IPS-NIHi7 (cell line): ENCODE data around the gene RIPOR3.
"Not testable (repeated sequence)": the region's sequence is repeated elsewhere in the genome, so short reads cannot be mapped to it uniquely, and the experiment has no call there.

ENCODE experiments used
- DNase-seq: peaks from one replicate; pipeline ENCODE4 v3.0.0; 2012; ENCODE audit warnings: mixed read lengths; ENCODE audit errors: extremely low spot score

RIPOR3 gene

GRCh38 chr20:50634191-50634590 is 57.2 kb downstream of the RIPOR3 start:
- DNase-seq = peak; percentile 7

GRCh38 chr20:50633361-50633760 is 58.0 kb downstream of the RIPOR3 start:
- DNase-seq = peak; percentile 7

GRCh38 chr20:50632701-50633100 is 58.6 kb downstream of the RIPOR3 start:
- DNase-seq = no peak

GRCh38 chr20:50632236-50632635 is 59.1 kb downstream of the RIPOR3 start:
- no peak for DNase-seq

- no peak for DNase-seq
Measured at GRCh38 chr20:50630578-50631263, 60.6 kb downstream of the RIPOR3 start.

GRCh38 chr20:50629670-50630045 is 61.7 kb downstream of the RIPOR3 start:
- no peak for DNase-seq

GRCh38 chr20:50628853-50629669 is 62.3 kb downstream of the RIPOR3 start:
- peak; percentile 16 for DNase-seq

- peak; percentile 7 for DNase-seq
Measured at GRCh38 chr20:50628332-50628731, 63.0 kb downstream of the RIPOR3 start.

- DNase-seq = no peak
Measured at GRCh38 chr20:50627747-50628146, 63.6 kb downstream of the RIPOR3 start.

GRCh38 chr20:50625986-50626677 is 65.2 kb downstream of the RIPOR3 start:
- peak; percentile 91 for DNase-seq

- no peak for DNase-seq
Measured at GRCh38 chr20:50624351-50625016, 66.9 kb downstream of the RIPOR3 start.

- DNase-seq = no peak
Measured at GRCh38 chr20:50621068-50621665, 70.2 kb downstream of the RIPOR3 start.

- not testable (repeated sequence) for DNase-seq
Measured at GRCh38 chr20:50620459-50620858, 70.9 kb downstream of the RIPOR3 start.

GRCh38 chr20:50618537-50618936 is 72.8 kb downstream of the RIPOR3 start:
- DNase-seq = no peak

GRCh38 chr20:50617022-50617421 is 74.3 kb downstream of the RIPOR3 start:
- no peak for DNase-seq

GRCh38 chr20:50615407-50615806 is 75.9 kb downstream of the RIPOR3 start:
- no peak for DNase-seq

- no peak for DNase-seq
Measured at GRCh38 chr20:50613438-50614169, 77.7 kb downstream of the RIPOR3 start.

- DNase-seq = no peak
Measured at GRCh38 chr20:50611128-50611810, 80.1 kb downstream of the RIPOR3 start.

GRCh38 chr20:50610212-50610718 is 81.1 kb downstream of the RIPOR3 start:
- DNase-seq = no peak

GRCh38 chr20:50609438-50609989 is 81.8 kb downstream of the RIPOR3 start:
- DNase-seq = no peak
